ENCODE measurements around the gene NKTR.

NKTR gene

DNA sequence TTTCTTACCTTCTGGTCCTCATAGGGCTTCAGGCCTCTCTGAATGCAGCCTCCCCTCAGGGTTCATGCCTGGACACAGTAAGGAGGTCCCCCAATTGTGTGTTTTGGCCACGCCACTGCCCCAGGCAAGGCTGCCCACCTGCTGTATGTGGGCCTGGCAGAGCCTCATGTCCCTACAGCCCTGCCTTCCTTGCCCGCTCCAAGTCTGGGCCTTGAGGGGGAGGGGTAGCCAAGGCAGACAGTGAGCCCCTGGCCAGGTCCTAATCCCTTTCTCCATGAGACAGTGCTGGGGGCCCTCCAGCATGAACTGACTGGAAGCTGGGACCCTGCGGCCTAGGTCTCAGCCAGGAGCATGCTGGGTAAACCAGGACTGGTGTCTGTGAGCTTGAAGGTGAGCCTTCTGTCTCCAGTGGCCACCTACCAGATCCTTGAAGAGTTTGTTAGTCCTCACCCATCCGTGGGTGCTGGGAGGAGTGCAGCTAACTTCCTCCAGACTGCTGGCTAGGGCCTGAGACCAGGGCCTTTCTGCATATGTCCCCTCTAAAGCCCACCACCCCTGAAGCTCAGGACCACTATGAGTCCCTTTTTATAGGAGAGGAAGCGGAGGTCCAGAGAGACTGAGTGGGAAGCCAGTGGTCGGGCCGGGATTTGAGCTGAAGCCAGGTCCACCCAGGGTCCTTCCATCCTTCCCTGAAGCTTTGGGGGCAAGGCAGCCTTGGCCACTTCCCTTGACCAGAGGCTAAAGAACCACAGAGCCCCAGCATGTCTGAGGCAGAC, 61.7 kb downstream of the NKTR start:
- DNase-seq, result no peak

DNA sequence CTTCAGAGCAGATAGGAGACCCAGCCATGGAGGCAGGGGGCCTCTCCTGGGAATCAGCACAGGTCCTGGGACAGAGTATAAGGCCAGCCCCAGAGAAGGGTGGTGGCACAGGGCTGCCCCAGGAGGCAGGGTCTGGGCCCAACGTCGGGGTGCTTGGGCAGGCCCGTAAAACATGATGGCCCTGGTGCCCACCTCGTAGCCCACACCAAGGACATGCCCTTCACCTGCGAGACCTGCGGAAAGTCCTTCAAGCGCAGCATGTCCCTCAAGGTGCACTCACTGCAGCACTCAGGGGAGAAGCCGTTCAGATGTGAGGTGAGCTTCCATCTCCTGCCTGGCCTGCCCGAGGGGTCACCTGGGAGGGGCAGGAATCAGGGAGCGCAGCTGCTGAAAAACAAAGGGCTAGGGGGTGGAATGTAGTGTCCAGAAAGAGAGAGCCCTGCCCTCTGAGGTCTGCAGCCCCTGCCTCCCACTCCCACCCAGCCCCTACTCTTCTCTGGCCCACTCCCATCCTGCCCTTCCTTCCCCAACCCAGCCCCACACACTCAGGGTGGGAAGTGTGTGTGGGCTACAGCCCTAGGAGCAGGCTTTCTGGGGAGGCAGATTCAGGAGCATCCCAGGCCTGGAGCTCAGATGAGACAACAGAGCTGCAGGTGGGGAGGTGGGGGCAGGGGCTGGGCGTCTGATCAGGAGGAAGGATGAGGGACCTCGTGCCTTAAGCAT, 62.5 kb downstream of the NKTR start:
- DNase-seq, result no peak

DNA sequence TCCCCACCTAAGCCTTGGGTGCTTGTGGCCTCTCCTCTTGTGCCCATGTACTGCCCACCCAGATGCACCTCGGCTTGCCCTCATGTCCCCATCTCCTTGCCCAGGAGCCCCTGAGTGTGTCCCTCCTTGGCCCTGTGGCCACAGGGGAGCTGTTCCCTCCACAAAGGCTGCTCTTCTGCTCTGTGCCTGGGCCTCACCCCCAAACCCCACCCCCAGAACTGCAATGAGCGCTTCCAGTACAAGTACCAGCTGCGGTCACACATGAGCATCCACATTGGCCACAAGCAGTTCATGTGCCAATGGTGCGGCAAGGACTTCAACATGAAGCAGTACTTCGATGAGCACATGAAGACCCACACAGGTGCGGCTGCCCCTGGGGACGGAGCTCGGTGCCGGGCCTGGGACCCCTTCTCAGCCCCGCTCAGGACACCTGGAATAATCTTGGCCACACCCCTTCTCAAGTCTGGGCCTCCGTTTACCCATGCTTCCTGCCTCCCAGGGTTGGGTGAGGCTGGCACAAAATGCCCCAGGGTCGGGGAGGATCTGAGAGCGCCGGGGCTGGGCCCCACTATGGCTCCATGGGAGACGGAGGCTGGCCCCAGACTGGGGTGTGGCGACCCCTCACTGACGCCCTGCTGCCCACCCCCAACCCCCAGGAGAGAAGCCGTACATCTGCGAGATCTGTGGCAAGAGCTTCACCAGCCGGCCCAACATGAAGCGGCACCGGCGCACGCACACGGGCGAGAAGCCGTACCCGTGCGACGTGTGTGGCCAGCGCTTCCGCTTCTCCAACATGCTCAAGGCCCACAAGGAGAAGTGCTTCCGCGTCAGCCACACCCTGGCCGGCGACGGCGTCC, 63.3 kb downstream of the NKTR start:
- no peak for DNase-seq

DNA sequence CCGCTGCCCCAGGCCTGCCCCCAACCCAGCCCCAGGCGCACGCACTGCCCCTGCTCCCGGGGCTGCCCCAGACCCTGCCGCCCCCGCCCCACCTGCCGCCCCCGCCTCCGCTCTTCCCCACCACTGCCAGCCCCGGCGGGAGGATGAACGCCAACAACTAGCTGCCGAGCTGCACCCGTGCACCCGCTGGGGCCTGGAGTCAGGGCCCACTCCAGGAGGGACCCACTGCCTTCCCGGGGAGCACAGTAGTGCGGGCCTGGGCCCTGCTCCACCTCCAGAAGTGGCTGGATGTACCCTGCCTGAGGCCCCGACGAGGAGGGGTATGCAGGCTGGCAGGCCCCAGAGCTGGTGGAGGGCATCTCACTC, 63.9 kb downstream of the NKTR start:
- DNase-seq, result no peak

DNA sequence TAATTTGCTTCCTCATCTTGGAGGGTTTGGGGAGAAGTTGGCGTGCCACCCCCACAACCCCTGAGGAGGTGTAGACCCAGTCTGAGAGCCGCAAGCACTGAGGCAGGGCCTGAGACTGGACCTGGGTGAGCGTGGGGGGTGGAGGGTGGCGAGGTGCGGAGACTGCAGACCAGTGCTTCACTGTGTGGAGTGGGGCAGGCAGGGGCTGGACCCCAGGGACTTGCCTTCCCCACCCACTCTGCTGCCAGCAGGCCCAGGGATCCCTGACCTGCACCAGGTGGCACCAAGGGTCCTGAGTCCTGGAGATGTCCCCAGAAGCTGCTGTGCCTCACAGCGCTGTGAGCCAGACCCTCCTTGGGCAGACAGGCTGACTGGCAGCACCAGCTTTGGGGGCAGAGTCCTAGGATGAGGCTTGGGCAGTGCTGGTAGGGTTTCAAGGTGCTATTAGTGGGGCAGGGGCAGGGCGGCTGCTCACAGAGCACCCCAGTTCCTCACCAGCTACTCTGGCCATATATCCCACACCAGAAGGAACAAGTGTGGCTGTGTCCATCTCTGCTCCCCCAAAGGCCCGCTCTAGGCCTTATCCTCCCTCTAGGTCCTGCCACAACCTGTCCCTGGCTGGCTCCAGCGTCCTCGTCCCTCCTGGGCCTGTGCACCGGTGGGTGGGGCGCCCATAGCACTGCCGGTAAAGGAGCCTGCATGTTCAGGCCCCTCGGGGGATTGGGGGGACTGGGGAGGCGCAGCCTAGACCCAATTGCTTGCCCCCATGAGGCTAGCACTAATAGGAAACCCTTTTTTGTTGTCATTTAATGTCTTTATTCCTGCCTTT, 64.8 kb downstream of the NKTR start:
- DNase-seq, result no peak

DNA sequence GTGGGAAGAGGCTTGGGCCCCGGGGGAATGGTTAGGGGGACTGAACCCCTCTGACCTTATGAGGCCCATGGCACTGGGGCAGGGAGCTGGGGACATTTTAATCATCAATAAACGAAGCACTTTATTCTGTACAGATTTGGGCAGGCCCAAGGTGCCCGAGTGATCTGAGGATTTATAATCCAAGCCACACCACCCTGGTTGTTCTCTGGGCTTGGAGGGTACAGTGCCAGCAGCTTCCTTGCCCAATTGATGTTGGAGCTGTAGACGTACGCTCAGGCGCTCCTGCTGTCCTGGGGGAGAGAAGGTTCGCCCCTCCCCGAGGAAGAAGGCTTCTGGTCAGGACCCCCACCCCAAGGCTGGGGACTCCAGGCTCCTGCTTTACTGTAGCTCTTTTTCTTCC, 65.5 kb downstream of the NKTR start:
- DNase-seq, result no peak

DNA sequence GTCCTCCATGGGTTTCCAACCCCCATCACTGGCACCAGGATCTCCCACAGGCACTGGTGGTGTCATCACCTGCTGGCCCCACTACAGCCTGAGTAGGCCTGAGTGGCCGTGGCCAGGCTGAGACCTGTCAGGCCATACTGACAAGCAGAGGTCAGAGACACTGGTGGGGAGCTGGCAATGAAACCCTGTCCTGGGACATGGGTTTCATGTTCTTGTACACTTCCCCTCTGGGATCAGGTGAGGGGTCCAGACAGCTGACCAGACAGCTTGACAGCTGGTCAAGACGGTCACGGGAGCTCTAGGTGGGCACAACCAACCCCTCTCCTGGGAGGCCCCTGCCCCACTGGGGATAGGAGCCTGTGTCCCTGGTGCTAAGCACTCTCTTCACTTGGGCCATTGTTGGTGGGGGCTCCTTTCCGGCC, 66.1 kb downstream of the NKTR start:
- DNase-seq, result no peak

DNA sequence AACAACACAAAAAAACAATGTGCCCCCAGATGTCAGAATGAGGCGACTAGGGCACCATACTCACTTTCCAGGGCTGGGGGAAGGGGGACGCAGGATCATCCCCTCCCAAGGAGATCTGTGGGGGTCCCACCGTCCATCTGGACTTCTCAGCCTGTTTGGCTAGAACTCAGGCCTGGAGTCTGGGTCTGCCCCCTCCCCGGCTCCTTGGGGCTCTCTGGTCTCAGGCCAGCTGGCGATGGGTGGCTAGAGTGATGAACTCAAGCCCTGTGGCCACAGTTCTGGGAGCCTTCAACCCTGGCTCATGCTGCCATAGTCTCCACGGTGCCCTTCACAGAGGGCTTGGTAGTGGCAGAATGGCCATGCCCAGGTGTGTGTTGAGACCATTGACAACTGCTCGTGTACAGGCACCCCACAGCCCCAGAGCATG, 66.6 kb downstream of the NKTR start:
- DNase-seq, result no peak

DNA sequence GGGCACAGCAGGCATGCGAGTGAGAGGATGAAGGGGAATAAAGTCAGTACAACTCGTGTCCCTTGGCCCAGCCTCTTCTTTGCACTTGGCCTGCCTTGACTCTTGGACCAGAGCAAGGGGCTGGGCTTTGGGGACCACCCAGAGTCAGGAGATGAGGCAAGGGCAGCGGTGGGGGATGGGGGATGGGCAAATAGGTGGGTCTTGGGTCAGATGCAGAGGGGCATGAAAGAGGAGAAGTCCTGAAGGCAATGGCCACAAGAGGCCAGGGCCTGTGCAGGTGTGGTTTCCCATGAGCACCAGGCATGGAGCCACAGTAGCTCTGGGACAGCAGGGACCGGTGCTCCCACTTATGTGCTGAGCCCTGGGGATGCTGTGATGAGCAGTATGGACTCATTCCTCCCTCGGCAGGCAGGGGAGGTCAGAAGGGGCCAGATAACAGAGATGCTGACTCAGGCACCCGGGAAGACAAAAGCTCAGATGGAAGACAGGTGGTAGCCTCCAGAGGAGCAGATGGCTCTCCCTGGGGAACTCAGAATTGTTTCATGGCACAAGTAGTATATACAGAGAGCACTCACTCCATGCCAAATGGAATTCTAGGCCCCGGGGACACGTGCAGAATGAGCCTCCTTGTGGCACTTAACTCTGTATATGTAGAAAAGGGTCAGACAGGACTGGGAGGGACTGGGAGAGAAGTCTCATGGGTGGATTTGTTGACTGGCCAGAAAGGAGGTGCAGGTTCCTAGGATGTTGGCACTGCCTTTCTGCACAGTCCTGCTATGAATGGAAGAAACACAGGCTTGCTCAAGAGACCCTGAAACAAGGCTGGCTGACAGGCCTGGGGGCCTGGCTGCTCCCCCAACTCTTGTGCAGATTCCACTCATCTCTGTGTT, 67.3 kb downstream of the NKTR start:
- no peak for DNase-seq

DNA sequence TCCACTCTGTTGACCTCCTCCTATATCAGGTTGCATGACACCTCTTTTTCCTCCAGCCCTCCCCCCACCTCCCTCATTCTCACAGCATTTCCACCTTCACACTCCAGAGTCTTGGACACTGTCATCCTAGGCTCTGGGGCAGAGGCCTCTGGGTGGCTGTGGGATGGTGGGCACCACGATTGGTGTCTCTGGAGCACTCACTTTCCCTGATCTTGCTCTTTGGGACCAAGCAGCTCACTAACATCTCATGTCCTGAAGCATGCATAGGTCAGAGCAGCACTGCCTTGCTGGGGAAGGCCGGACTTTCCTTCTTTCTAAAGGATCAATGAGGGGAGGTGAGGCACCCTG, 67.9 kb downstream of the NKTR start:
- DNase-seq, result no peak

DNA sequence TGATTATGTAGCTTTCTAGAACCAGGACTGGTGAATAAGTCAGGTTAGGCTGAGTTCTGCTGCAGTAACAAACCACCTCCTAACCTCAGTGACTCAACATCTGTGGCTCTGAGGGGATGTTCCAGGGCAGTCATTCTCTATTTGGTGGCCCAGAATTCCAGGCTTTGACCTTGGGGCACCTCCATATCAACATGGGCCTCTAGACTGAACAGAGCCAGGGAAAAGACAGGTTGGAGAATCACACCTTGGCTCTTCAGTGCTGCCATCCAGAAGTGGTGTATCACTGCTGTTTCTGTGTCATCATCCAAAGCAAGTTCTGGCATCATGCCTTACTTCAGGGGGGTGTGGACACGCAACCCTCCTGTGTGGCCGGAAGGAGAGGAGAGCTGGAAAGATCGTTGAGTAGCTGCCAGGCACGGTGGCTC, 68.3 kb downstream of the NKTR start:
- DNase-seq, result no peak

DNA sequence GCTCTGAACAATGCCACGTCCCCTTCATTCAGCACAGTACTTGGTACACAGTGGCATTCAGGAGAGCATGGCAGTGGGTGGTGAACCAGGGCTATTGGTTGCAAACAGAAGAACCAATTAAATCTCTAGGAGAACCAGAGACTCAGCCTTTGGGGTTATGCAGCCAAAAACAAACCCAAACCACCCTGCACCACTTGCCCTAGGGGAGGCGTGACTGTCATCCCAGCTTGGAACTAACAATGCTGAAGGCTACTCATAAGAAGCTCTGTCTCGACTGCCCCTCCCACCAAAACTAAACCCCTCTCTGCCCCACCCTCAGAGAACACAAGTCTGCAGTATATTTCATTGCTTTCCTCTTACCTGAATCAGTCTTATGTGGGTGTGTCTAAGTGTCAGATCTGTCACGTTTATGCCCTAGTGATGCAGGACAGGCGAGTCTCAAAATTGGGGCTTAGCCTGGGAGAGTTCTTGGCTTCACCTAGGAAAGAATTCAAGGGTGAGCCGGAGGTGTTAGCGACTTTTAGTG, 69.6 kb downstream of the NKTR start:
- no peak for DNase-seq

DNA sequence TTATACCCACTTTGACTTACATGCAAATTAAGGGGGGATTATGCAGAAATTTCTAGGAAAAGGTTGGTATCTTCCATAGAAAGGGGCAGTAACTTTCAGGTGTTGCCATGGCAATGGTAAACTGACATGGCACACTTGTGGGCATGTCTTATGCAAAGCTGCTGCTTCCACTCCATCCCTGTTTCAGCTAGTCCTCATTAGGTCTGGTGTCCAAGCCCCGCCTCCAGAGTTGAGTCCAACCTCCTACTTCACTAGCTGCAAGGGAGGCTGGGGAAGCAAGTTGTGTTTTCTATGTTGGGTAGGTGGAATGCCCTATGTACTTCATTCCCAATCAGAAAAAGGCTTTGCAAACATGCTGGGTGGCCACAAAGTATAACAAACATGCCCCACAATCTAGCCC, 70.2 kb downstream of the NKTR start:
- DNase-seq, result no peak

DNA sequence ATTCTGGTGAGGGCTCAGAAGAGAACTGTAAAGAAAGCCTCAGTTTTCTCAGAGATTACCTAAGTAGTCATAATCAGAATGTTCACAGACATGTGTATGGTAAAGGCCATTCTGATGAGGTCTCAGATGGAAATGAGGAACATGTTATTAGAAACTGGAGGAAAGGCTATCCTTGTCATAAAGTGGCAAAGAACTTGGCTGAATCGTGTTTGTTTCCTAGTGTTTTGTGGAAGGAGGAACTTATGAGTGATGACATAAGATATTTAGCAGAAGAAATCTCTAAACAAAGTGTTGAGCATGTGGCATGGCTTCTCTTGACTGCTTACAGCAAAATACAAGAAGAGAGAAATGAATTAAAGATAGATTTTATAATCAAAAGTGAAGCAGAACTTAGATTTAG, 72.0 kb downstream of the NKTR start:
- no peak for DNase-seq

DNA sequence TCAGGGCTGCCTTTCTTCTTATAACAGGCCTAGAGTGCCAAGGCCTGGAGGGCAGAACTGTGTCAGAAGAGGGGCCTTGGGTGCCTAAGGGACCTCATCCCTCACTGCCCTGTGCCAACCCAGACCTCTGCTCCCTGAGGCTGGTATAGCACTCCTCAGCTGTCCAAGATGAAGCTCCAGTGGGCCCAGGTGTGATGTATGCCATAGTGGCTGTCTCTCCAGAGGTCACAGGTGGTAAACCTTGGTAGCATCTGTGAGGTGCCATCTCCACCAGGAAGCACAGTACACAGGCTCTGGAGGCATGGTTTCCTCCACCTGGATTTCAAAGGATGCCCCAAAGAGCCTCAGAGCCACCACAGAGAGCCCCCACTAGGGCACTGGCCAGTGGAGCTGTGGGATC, 72.6 kb downstream of the NKTR start:
- DNase-seq, result no peak

DNA sequence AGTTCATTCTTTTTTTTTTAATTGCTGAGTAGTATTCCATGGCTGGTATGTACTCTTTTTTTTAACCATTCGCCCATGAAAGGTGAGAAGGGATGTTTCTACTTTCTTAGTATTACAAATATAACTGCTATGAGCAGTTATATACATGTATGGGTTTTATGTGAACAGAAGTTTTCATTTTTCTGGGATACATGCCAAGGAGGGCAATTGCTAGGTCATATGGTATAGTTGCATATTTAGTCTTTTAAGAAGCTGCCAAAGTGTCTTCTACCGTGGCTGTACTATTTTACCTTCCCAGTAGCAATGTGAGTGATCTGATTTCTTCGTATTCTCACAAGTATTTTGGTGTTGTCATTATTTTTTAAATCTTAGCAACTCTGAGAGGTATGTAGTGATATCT, 73.7 kb downstream of the NKTR start:
- no peak for DNase-seq

DNA sequence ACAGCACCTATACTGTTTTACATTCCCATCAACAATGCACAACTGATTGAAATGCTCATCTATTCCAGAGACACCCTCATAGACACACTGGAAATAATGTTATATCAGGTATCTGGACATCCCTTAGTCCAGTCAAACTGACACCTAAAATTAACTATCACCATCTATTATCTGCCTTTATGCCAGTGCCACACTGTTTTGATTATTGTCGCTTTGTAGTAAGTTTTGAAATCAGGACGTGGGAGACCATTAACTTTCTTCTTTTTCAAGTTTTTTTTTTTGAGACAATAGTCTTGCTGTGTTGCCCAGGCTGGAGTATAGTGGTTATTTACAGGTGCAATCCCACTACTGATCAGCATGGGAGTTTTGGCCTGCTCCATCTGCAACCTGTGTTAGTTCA, 75.4 kb downstream of the NKTR start:
- no peak for DNase-seq

DNA sequence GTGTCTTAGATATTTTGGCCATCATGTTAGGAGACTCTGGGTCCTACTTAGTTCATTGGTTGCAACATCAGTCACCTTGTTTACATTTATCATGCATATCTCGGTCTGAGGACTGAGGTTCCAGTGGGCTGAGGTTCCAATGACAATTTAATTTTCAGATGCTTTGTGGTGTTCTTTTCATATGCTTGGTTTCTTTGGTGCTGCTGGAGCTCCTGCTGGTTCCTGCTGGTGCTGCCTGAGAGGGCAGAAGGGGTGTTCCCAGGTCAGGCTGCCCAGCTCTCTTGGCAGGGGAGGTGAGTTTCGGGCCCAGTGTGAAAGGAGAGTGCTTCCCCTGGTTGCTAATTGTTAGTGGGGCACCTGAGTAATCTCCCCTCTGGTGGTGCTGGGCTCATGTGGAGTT, 78.0 kb downstream of the NKTR start:
- DNase-seq, result no peak

DNA sequence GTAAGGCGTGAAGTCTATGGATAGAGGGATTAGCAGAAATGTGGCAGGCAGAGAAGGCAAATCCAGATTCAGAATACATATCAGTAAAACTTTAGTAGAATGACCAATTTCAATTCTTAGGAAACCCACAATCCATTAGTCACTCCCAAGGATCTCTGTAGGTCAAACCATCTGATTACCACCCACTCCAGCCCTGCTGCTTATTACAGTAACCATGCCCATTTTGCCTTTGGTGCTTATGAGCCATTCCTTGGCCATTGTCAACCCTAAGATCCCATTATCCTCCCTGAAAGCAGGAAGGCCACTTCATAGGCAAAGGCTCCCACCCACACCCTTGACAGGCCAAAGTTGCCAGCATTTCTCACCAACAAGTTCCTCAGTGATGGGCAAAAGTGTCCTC, 79.8 kb downstream of the NKTR start:
- no peak for DNase-seq

DNA sequence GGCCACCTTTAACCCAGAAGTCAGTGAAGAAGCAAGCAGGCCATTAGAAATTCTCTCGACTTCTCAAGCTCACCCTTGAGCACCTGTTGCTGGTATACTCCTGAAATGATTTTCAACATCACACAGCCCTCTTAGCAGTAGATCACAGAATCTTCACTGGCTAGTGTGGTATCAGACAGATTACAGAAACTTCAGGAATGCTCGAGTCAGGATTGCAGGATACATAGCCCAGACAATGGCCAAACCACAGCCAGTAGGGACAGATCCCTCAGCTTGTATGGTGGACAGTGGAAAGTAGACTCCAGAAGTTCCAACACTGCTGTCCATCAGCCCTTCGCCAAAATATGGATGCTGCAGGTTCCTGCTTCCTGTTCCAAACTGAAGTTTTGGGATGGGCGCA, 80.3 kb downstream of the NKTR start:
- DNase-seq, result no peak
